GM12801 (cell line): ENCODE data around the gene TSG101.

ENCODE experiments used
- TF ChIP-seq, protein P1 (sequence below): IDR thresholded peaks from one replicate; pipeline ENCODE4 v1.5.1; 2011; ENCODE audit warnings: control low read depth; ENCODE audit not compliant: insufficient read length; ENCODE audit errors: extremely low read depth

Gene TSG101

DNA sequence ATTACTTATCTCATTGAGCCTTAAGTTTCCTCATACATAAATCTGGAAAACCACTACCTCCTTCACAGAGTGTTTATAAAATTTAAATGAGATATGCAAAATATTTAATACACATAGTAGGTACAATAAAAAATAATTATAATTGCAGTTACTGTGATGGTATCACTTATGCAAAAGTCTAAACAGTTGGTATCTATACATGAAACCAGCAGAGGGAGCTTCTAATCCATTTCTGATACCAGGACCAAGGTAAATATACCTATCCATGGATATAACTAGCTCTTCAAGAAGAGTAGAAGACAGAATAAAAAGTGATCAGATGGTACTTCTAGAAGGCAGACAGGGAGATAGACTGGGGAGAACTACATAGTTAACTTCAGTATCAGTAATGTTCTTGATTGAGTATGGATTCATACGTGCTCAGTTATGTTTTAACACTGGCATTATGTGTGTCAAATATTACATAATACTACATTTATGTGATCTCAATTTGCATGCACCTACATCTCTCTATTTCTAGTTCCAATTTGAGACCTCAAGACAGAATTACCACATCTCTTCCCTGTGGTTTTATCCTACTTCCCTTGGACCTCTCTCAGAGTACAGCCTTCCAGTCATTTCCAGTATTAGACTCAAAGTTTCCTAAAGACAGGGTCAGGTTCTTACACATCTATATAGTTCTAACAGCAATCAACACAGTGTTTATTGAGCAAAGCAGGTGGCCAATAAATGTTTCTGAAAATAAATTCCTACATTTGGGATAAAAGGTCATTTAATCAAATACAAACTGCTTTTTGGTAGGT, 13.7 kb upstream of the TSG101 start:
- TF ChIP-seq, protein P1, sequence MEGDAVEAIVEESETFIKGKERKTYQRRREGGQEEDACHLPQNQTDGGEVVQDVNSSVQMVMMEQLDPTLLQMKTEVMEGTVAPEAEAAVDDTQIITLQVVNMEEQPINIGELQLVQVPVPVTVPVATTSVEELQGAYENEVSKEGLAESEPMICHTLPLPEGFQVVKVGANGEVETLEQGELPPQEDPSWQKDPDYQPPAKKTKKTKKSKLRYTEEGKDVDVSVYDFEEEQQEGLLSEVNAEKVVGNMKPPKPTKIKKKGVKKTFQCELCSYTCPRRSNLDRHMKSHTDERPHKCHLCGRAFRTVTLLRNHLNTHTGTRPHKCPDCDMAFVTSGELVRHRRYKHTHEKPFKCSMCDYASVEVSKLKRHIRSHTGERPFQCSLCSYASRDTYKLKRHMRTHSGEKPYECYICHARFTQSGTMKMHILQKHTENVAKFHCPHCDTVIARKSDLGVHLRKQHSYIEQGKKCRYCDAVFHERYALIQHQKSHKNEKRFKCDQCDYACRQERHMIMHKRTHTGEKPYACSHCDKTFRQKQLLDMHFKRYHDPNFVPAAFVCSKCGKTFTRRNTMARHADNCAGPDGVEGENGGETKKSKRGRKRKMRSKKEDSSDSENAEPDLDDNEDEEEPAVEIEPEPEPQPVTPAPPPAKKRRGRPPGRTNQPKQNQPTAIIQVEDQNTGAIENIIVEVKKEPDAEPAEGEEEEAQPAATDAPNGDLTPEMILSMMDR = no peak

DNA sequence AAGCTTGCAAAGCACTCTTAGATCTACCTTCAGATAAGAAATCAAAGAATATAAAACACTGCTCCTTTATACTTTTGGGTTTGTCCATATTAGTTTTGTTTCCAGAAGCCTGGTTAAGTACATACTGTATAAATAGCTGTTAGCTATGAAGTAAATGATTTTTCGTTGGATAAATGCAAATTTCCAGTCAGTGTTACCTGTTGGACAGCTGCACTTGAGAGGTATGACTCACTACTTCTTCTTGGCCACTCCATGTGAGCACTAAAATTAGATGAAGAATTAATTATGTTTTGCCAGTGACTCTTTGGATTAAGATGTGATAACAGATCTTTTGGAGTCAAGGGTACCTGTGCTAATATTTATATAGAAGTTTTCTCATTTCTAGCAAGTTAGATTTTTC, 9.5 kb upstream of the TSG101 start:
- TF ChIP-seq, protein P1 = no peak

DNA sequence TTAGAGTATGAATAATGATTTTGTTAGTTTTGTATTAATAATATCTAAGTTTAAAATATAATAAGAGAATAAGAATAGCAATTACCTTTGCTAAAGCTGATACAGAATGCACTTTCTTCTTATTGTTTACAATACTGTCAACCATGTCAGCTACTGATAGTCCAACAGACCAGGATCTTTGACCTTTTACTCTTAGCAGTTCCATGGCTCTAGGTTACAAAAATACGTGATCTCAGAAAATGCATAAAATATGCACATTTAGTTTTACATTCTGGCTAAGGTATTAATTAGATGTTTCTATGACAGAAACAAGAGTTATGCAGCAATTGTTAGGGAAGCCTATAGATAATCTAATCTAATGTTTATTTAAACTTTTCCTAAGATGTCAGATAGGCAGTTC, 7.5 kb upstream of the TSG101 start:
- TF ChIP-seq, protein P1 = no peak

DNA sequence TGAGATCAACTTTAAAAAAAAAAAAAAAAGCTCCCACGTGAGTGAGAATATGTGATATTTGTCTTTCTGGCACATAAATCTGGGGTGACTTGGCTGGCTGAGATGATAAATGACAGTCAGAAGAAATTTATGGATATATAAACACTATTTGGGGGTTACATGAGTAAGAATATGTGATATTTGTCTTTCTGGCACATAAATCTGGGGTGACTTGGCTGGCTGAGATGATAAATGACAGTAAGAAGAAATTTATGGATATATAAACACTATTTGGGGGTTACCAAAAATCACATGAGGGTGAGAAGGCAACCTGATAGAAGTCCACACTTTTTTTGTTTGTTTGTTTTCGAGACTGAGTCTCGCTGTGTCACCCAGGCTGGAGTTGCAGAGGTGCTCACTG, 6.6 kb upstream of the TSG101 start:
- TF ChIP-seq, protein P1 = no peak

DNA sequence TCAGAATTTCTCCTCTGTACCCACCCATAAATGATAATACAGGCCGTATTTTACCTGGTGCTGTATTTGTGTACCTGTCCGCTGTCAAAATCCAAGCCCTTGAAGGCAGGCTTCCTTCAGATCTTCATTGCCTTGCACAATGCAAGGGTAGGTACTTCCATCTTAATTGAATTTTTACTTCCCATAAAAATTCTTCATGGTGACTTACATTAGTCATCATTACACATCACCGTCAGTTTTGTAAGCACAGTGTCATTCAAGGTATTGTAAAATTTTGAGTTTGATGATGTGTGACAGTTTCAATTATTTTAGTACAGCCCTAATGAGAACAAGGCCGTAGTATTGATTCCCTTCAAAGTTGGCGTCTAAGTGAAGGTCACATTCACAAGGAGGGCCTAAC, 770 bp upstream of the TSG101 start:
- TF ChIP-seq, protein P1 = no peak

DNA sequence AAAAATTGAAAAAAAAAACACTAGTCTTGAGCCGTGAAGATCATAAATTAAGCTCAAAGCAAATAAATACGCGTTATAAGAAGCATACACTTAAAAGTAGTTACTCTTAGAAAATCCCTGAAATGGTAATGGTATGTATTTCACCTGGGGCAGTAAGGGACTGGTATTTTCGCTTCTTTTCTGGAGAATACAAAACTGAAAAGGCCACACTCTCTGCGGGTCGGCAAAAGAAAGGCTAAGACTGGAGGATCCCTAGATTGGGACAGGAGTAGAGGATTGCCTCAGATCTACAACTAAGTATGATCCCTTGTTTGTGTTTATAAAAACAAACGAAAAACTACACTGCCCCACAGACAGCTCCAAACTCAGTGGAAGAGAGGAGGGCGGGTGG, 617 bp downstream of the TSG101 start:
- TF ChIP-seq, protein P1 = no peak

DNA sequence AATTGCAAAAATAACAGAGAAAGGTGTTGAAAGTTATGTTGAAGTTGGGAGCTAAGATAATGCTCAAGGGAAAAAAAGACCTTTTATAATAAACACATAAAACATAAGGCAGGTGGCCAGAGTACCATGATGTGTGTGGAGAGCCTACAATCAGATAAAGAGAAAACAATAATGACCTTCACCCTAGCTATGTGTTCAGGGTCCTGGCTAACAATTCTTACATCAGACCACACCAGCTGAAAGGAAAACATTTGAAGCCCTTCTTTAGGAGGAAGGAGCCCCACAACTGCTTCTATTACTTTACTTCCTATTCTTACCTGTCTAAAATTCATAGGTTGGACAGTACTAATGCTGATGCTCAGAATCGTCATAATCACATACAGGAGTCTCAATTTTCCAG, 2.5 kb downstream of the TSG101 start:
- TF ChIP-seq, protein P1 = no peak
